Measurements from ENCODE around the gene FUZ. TPM values are rescaled to one million over a fixed set of nuclear protein-coding genes. Genes with fewer than 3 reads are reported as not detected.

FUZ gene
- total RNA-seq, 1 experiment from 2014 or later = 1.1 TPM

- Histone ChIP-seq H3K4me2 (ENCODE audit: low read length) (no peak overlapping the region), H3K79me2 (ENCODE audit: insufficient read depth, low read length) (no peaks in the 10 kb centered on the region), H3K9ac (ENCODE audit: low read length) (no peak overlapping the region), H2AFZ (ENCODE audit: low read depth, low read length, poor library complexity, severe bottlenecking) (no peak overlapping the region), H3K27me3 (ENCODE audit: insufficient read depth, low read length) (no peaks in the 10 kb centered on the region), H3K9me2 (ENCODE audit: insufficient read depth) (no peaks in the 10 kb centered on the region), H3K27ac (ENCODE audit: low read depth, low read length) (no peak overlapping the region), H3K9me3 (ENCODE audit: control insufficient read depth in 1 of 2, insufficient read depth in 1 of 2, low read depth in 1 of 2, low read length in 2 of 2) (no peaks in the 10 kb centered on the region), H3K36me3 (ENCODE audit: control insufficient read depth in 1 of 2, insufficient read depth in 2 of 2, low read length in 2 of 2) (peaks cover 22 to 24% of the 10 kb centered on the region in 2 experiments), H3K4me3 (replicated peaks in 1 of 2; ENCODE audit: low read depth in 1 of 2, low read length in 2 of 2) (no peak overlapping the region), H4K20me1 (ENCODE audit: insufficient read depth) (no peaks in the 10 kb centered on the region), H3K4me1 (ENCODE audit: control insufficient read depth in 1 of 2, insufficient read depth in 2 of 2, low read length in 2 of 2) (no peaks in the 10 kb centered on the region)
- intact Hi-C loops (cut with micrococcal nuclease) = no loop called here
- TF ChIP-seq MAX (IDR thresholded peaks at IDR 0.05) (no peak), CEBPB (IDR thresholded peaks at IDR 0.05; ENCODE audit: low read depth) (no peak), SP1 (IDR thresholded peaks at IDR 0.05; ENCODE audit: low read depth) (no peak), TCF7L2 (IDR thresholded peaks at IDR 0.05; ENCODE audit: borderline replicate concordance, extremely low read depth, insufficient read depth, insufficient read length) (no peak), EZH2phosphoT487 (IDR thresholded peaks at IDR 0.05; ENCODE audit: borderline replicate concordance) (no peak), EGR1 (IDR thresholded peaks at IDR 0.05; ENCODE audit: low read depth) (no peak), ZFX (IDR thresholded peaks at IDR 0.05) (no peak), JUND (IDR thresholded peaks at IDR 0.05) (no peak), ZNF274 (IDR thresholded peaks at IDR 0.05; ENCODE audit: low read depth, low read length) (no peak), SRF (IDR thresholded peaks at IDR 0.05; ENCODE audit: low read depth) (no peak), SIN3A (IDR thresholded peaks at IDR 0.05; ENCODE audit: low read depth) (no peak), EZH2 (IDR thresholded peaks at IDR 0.05) (no peak), ATF3 (IDR thresholded peaks at IDR 0.05) (no peak), POLR2AphosphoS5 (IDR thresholded peaks at IDR 0.05; ENCODE audit: low read depth, low read length) (no peak), YY1 (IDR thresholded peaks at IDR 0.05; ENCODE audit: extremely low read depth, insufficient replicate concordance, low read depth, low read length) (no peak), FOSL1 (IDR thresholded peaks at IDR 0.05; ENCODE audit: low read depth) (no peak)
- ChIA-PET CTCF (no interaction called here), POLR2A (no interaction called here), RAD21 (ENCODE audit: low non-redundant PET in 1 of 2, low total read pairs in 2 of 2, uncharacterized antibody in 2 of 2, unreplicated experiment in 2 of 2) (no interaction called here)
- no TSS peak for BruUV-seq (replicated peaks)
- no peak for ATAC-seq
- DNase-seq (ENCODE audit: low read depth, low spot score) = no peak
Measured at GRCh38 chr19:49840321-49840720, 27.2 kb upstream of the FUZ start.

Measured in HCT116 (cell line).